ENCODE results near the gene AK9.

The AK9 gene

GRCh38 chr6:109477184-109477583, 213.8 kb downstream of the AK9 start:
- no peak for TF ChIP-seq GATA3 (IDR thresholded peaks at IDR 0.05; ENCODE audit: low read depth, low read length)
- TF ChIP-seq GATA2 (IDR thresholded peaks at IDR 0.05; ENCODE audit: low read depth, low read length) = no peak

GRCh38 chr6:109475625-109476024, 215.4 kb downstream of the AK9 start:
- no peak for TF ChIP-seq GATA2 (IDR thresholded peaks at IDR 0.05; ENCODE audit: low read depth, low read length)
- TF ChIP-seq GATA3 (IDR thresholded peaks at IDR 0.05; ENCODE audit: low read depth, low read length) = no peak

GRCh38 chr6:109474995-109475394, 216.0 kb downstream of the AK9 start:
- TF ChIP-seq GATA3 (IDR thresholded peaks at IDR 0.05; ENCODE audit: low read depth, low read length) = no peak
- TF ChIP-seq GATA2 (IDR thresholded peaks at IDR 0.05; ENCODE audit: low read depth, low read length) = no peak

GRCh38 chr6:109473120-109473519, 217.9 kb downstream of the AK9 start:
- TF ChIP-seq GATA2 (IDR thresholded peaks at IDR 0.05; ENCODE audit: low read depth, low read length) = no peak
- no peak for TF ChIP-seq GATA3 (IDR thresholded peaks at IDR 0.05; ENCODE audit: low read depth, low read length)

GRCh38 chr6:109472132-109472995, 218.6 kb downstream of the AK9 start:
- TF ChIP-seq GATA3 (IDR thresholded peaks at IDR 0.05; ENCODE audit: low read depth, low read length) (no peak), GATA2 (IDR thresholded peaks at IDR 0.05; ENCODE audit: low read depth, low read length) (no peak)

- TF ChIP-seq GATA2 (IDR thresholded peaks at IDR 0.05; ENCODE audit: low read depth, low read length) = no peak
- no peak for TF ChIP-seq GATA3 (IDR thresholded peaks at IDR 0.05; ENCODE audit: low read depth, low read length)
Observed at GRCh38 chr6:109471105-109471810, 219.7 kb downstream of the AK9 start.

- TF ChIP-seq GATA2 (IDR thresholded peaks at IDR 0.05; ENCODE audit: low read depth, low read length) (no peak), GATA3 (IDR thresholded peaks at IDR 0.05; ENCODE audit: low read depth, low read length) (no peak)
Observed at GRCh38 chr6:109469591-109470189, 221.3 kb downstream of the AK9 start.

GRCh38 chr6:109467696-109468095, 223.3 kb downstream of the AK9 start:
- TF ChIP-seq GATA3 (IDR thresholded peaks at IDR 0.05; ENCODE audit: low read depth, low read length) (no peak), GATA2 (IDR thresholded peaks at IDR 0.05; ENCODE audit: low read depth, low read length) (no peak)

GRCh38 chr6:109466212-109466923, 224.6 kb downstream of the AK9 start:
- TF ChIP-seq GATA3 (IDR thresholded peaks at IDR 0.05; ENCODE audit: low read depth, low read length) = no peak
- no peak for TF ChIP-seq GATA2 (IDR thresholded peaks at IDR 0.05; ENCODE audit: low read depth, low read length)

- TF ChIP-seq GATA3 (IDR thresholded peaks at IDR 0.05; ENCODE audit: low read depth, low read length) = no peak
- no peak for TF ChIP-seq GATA2 (IDR thresholded peaks at IDR 0.05; ENCODE audit: low read depth, low read length)
Observed at GRCh38 chr6:109465772-109466171, 225.2 kb downstream of the AK9 start.

GRCh38 chr6:109461733-109462526, 229.1 kb downstream of the AK9 start:
- TF ChIP-seq GATA2 (IDR thresholded peaks at IDR 0.05; ENCODE audit: low read depth, low read length) (no peak), GATA3 (IDR thresholded peaks at IDR 0.05; ENCODE audit: low read depth, low read length) (no peak)

GRCh38 chr6:109460161-109460829, 230.7 kb downstream of the AK9 start:
- TF ChIP-seq GATA2 (IDR thresholded peaks at IDR 0.05; ENCODE audit: low read depth, low read length) (no peak), GATA3 (IDR thresholded peaks at IDR 0.05; ENCODE audit: low read depth, low read length) (no peak)
